Activated CD4-positive, alpha-beta T cell treated with anti-CD3 and anti-CD28 coated beads, Interleukin-2, Interleukin-6, amounts not matched to agents 100 ng/mL and 50 ng/mL, durations not matched to agents 16 hours and 8 hours (primary cell): ENCODE data around the gene LPAR2.
"Not testable (repeated sequence)": the region's sequence is repeated elsewhere in the genome, so short reads cannot be mapped to it uniquely, and the experiment has no call there.

ENCODE experiments used
- DNase-seq: peaks from one replicate; pipeline ENCODE4 v3.0.0-alpha.2; 2020

Gene LPAR2

GRCh38 chr19:19627621-19628500 lies at the start of gene LPAR2:
Gene LPAR2, minus strand, starts transcription at chr19:19628220. Its CDS starts 945 bp downstream, at chr19:19627275.
- peak; percentile 70 for DNase-seq

- no peak for DNase-seq
These were observed 49.6 kb upstream of the LPAR2 start for GRCh38 chr19:19677579-19677978.

- DNase-seq: no peak
These were observed 46.3 kb upstream of the LPAR2 start for GRCh38 chr19:19674315-19674714.

- DNase-seq: no peak
These were observed 44.8 kb upstream of the LPAR2 start for GRCh38 chr19:19672816-19673215.

- no peak for DNase-seq
These were observed 42.1 kb upstream of the LPAR2 start for GRCh38 chr19:19670070-19670551.

GRCh38 chr19:19668230-19669012 lies 40.4 kb upstream of the LPAR2 start, which contains the start of gene ZNF101:
Gene ZNF101, plus strand, starts transcription at chr19:19668839. Its CDS starts 125 bp downstream, at chr19:19668964.
- DNase-seq: peak; percentile 98

- DNase-seq: not testable (repeated sequence)
These were observed 37.5 kb upstream of the LPAR2 start for GRCh38 chr19:19665420-19665948.

- peak; percentile 97 for DNase-seq
These were observed 35.5 kb upstream of the LPAR2 start, which contains the start of gene ATP13A1 for GRCh38 chr19:19663256-19664120. Gene ATP13A1, minus strand, starts transcription at chr19:19663676. Its CDS starts 10 bp downstream, at chr19:19663666.

GRCh38 chr19:19662871-19663255 lies 34.8 kb upstream of the LPAR2 start:
- DNase-seq: no peak

- no peak for DNase-seq
These were observed 34.3 kb upstream of the LPAR2 start for GRCh38 chr19:19662344-19662743.

GRCh38 chr19:19661675-19662251 lies 33.7 kb upstream of the LPAR2 start:
- peak; percentile 85 for DNase-seq

- no peak for DNase-seq
These were observed 33.2 kb upstream of the LPAR2 start for GRCh38 chr19:19661141-19661674.

GRCh38 chr19:19659646-19660245 lies 31.7 kb upstream of the LPAR2 start:
- DNase-seq: no peak

- DNase-seq: no peak
These were observed 29.4 kb upstream of the LPAR2 start for GRCh38 chr19:19657397-19657783.

- no peak for DNase-seq
These were observed 28.7 kb upstream of the LPAR2 start for GRCh38 chr19:19656451-19657396.

- DNase-seq: no peak
These were observed 27.8 kb upstream of the LPAR2 start for GRCh38 chr19:19655641-19656343.

- DNase-seq: no peak
These were observed 27.1 kb upstream of the LPAR2 start for GRCh38 chr19:19655051-19655594.

GRCh38 chr19:19654441-19654840 lies 26.4 kb upstream of the LPAR2 start:
- no peak for DNase-seq

GRCh38 chr19:19653597-19654147 lies 25.7 kb upstream of the LPAR2 start:
- DNase-seq: no peak
